ENCODE results near the gene CMIP.

DNA sequence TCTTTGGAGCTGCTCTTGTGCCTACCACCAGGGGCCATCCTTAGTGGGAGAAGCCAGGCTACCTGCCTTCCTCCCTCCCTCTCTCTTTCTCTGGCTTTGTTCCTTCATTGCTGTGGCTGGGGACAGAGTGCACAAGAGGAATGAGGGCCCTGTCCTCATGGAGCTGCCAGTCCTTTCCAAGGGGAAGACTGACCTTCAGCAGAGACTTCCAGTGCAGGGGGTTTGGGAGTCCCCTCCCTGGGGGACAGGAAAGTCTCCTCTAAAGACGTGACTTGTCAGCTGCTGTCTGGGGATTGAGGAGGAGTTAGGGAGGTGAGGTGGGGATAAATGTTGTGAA lies 108.1 kb downstream of the CMIP start:
- TF ChIP-seq, protein P1, sequence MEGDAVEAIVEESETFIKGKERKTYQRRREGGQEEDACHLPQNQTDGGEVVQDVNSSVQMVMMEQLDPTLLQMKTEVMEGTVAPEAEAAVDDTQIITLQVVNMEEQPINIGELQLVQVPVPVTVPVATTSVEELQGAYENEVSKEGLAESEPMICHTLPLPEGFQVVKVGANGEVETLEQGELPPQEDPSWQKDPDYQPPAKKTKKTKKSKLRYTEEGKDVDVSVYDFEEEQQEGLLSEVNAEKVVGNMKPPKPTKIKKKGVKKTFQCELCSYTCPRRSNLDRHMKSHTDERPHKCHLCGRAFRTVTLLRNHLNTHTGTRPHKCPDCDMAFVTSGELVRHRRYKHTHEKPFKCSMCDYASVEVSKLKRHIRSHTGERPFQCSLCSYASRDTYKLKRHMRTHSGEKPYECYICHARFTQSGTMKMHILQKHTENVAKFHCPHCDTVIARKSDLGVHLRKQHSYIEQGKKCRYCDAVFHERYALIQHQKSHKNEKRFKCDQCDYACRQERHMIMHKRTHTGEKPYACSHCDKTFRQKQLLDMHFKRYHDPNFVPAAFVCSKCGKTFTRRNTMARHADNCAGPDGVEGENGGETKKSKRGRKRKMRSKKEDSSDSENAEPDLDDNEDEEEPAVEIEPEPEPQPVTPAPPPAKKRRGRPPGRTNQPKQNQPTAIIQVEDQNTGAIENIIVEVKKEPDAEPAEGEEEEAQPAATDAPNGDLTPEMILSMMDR (IDR thresholded peaks at IDR 0.05 in 2 of 3, conservative IDR thresholded peaks at IDR 0.05 in 1 of 3; ENCODE audit: control insufficient read depth in 2 of 3, extremely low read depth in 1 of 3, insufficient read depth in 1 of 3, low read depth in 3 of 3, low read length in 3 of 3), result no peak
- no peak for TF ChIP-seq RELA (IDR thresholded peaks at IDR 0.05; ENCODE audit: borderline replicate concordance, partially characterized antibody)

Measured in GM12878 (cell line).